COR-L47 (cell line): ENCODE measurements around the gene RBM15B.
"Not testable (repeated sequence)": the region's sequence is repeated elsewhere in the genome, so short reads cannot be mapped to it uniquely, and the experiment has no call there.

Source experiments
- DNase-seq: peaks from one replicate; lab custom pipeline; 2025; lab: John Stamatoyannopoulos, UW

RBM15B gene, protein sequence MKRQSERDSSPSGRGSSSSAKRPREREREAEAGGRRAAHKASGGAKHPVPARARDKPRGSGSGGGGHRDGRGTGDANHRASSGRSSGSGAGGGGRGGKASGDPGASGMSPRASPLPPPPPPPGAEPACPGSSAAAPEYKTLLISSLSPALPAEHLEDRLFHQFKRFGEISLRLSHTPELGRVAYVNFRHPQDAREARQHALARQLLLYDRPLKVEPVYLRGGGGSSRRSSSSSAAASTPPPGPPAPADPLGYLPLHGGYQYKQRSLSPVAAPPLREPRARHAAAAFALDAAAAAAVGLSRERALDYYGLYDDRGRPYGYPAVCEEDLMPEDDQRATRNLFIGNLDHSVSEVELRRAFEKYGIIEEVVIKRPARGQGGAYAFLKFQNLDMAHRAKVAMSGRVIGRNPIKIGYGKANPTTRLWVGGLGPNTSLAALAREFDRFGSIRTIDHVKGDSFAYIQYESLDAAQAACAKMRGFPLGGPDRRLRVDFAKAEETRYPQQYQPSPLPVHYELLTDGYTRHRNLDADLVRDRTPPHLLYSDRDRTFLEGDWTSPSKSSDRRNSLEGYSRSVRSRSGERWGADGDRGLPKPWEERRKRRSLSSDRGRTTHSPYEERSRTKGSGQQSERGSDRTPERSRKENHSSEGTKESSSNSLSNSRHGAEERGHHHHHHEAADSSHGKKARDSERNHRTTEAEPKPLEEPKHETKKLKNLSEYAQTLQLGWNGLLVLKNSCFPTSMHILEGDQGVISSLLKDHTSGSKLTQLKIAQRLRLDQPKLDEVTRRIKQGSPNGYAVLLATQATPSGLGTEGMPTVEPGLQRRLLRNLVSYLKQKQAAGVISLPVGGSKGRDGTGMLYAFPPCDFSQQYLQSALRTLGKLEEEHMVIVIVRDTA

DNA sequence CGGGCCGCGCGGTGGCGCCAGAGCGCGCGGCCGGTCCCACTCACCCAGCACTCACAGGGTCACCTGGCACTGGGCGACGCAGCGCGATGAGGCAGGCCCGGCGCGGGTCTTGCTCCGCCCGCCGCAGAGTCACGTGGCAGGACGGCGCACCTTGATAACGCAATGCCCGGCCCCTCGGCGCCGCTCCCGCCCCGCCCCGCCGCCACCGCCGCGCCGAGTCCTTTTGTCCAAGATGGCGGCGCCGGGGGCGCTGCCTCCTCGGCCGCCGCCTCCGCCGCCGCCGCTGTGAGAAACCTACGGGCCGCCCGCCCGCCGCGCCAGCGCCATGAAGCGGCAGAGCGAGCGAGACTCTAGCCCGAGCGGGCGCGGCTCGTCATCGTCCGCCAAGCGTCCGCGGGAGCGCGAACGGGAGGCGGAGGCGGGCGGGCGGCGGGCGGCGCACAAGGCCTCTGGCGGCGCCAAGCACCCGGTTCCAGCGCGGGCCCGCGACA is at the start of gene RBM15B:
Gene RBM15B, plus strand, starts transcription at position 211 of the 491 bp plus-strand sequence. Its CDS starts 115 bp downstream, at position 326.
- DNase-seq: peak; percentile 76

DNA sequence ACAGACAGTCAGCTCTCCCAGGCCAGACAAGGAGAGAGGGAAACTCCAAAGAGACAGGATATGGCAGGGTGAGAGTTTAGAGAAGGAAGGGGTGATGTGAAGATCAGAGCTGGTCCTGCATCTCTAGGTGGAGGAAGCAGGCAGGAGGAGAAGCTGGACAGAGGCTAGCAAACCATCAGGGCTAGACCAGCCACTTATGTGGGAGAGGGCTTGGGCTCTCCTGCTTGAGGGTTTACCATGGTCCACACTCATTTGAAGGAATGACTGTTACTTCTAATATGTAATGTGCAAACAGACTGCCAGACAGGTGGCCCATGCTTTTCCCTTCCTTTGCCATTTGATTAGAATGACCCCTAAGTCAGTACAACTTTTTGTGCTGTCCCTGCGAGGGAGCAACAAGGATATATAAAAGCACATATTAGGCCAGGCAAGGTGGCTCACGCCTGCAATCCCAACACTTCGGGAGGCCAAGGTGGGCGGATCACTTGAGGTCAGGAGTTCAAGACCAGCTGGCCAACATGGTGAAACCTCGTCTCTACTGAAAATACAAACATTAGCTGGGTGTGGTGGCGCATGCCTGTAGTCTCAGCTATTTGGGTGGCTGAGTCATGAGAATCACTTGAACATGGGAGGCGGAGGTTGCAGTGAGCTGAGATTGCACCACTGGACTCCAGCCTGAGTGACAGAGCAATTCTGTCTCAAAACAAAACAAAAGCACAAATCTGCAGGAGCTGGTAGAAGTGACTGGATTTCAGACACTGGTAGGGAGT is 47.0 kb upstream of the RBM15B start:
- DNase-seq: no peak

DNA sequence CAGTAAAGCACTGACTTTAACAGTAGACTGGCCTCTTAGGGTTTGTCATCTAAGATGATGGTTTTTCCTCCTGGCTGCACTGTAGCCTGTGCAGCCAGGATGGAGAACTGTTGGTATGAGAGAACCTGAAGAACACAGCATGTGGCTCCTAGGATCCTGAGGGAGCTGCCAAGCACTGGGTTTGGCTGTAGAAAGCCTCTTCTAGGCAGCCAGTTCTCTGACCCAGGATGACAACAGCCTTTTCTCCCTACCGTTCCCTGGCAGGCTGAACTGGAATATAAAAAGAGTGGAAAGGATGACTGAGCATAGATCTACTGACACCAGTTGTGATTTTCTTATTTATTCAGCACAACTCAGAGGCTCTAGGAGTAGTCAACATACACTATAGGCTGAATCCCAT is 40.3 kb upstream of the RBM15B start:
- DNase-seq: no peak

DNA sequence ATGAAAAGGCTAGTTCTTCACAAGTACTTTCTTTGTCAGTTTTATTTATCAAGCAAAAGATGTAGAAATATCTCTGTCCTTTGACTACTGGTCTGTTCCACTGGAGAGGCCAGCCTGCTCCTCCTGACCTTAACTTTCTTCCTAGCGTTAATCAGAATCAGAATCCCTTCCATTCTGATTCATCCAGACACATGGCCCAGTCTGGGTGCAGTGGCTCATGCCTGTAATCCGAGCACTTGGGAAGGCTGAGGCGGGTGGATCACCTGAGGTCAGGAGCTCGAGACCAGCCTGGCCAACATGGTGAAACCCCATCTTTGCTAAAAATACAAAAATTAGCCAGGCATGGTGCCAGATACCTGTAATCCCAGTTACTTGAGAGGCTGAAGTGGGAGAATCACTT is 38.0 kb upstream of the RBM15B start:
- DNase-seq: no peak

DNA sequence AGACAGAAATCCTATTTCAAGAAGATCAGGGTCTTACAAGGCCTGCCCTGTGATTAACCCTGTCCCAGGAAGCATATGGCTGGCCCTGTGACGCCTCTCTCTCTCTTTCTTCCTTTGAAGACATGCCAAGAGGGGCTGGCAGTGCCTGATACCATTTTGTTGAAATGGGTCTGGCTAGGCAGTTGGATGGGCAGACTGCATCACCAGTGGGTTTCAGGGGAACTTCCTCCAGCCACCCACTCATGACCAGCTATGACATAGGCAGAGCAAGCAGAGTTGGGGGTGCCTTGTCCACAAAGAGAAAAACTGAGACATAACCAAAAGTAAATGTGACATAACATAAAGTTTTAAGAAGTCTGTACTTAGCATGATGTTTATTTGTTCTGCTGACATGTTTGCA is 37.4 kb upstream of the RBM15B start:
- DNase-seq: no peak

DNA sequence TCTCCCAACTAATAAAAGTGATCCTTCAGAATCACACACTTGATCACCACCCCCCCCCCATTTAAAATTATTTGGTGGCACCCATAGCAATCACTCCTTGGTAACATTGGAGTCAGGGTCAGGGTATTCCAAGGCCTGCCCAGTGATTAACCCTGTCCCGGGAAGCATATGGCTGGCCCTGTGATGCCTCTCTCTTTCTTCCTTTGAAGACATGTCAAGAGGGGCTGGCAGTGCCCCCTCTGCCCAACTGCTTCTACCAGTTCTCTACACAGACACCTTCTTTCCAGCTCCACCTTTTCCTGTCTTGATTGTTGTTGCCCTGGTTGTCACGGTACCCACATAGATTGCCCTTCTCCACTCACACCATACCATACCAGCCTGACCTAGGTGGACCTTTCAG is 36.9 kb upstream of the RBM15B start:
- no peak for DNase-seq

DNA sequence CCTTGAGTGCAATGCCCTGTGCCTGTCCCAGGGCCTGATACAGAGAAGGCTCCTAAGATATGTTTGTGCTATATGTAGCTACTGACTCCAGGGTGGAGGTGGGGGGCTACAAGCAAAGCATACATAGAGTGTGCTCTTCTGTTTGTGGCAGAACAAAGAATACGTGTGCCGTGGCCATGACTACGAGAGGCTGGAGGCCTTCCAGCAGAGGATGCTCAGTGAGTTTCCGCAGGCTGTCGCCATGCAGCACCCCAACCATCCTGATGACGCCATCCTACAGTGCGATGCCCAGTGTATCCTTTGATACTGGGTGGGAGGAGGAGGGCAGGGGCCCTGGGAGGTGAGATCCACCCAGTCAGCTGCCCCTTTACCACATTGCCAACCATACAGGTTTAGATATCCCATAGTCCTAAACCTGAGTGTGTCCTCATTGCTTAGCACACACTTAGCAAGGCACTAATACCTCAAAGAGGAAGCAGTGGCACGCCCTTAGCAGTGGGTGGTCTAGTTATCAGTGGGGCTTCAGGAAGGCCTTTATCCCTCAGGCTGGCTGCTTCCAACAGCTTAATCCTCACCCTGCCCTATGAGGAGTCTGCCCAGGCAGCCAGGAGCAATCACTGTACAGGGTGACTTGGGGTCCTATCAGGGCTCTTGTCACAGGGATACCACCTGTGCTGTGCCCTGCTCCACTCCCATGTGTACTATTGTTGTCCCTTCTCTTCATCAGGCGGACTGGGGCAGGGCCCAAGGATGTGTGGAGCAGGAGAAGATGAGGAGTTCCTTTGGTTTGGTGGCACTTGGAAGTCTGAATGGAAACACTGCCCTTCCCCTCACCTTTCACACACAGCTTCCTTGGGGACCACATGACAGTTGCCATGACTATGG is 36.1 kb upstream of the RBM15B start:
- no peak for DNase-seq

DNA sequence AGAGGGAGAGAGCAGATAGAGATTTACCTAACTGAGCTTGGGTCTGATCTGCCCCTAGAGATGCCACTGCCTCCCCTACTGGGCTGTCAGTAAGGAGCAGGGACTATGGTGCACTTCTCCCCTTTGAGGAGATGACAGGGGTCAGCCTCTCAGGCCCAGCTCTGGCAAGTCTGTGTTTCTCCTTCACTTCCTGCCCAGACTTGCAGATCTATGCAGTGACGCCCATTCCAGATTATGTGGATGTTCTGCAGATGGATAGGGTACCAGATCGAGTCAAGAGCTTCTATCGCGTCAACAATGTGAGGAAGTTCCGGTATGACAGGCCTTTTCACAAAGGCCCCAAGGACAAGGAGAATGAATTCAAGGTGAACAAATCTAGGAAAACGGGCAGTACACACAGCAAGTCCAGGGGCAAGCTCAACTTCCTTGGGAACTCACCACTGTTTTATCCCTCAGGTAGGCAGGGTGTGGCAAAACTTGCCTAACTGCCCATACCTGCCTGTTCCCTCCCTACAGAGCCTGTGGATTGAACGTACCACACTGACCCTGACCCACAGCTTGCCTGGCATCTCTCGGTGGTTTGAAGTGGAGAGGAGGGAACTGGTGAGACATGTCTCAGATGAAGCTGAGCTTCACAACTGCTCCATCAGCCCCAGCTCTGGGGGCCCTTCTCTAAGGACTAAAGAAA is 35.0 kb upstream of the RBM15B start:
- no peak for DNase-seq

DNA sequence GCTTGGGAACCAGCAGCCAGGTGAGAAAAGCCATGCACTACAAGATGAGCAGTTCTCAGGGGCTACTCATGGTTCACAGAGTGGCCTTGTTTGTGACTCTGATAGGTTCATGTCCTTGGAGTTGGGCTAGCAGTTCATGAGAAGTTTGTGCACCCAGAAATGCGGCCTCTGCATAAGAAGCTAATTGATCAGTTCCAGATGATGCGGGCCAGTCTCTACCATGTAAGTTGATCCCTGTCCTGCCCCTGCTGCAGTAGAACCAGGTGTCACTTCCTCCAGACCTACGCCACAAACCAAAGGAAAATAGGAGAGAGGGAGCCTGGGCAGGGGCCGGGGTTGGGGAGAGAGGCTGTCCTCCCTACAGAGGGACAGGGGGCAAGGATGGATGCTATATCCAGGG is 33.2 kb upstream of the RBM15B start:
- no peak for DNase-seq

DNA sequence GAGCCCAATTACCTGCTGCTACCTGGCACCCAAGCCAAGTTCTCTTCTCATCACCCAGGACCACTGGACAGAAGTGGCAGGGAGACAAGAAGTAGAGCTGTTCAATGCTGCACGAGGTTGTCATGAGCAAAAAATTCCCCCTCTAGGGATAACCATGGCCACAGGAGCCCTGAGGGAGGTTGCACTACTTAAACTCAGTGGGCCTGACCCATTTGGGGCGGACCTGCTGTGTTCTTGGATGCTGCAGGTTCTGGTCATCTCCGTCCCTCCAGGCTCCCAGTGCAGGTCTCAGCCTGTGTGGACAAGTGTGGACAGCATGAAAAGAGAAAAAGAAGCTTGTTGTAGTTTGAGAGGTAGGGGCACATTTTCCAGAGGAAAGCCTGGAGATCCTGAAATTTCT is 32.1 kb upstream of the RBM15B start:
- DNase-seq: no peak

DNA sequence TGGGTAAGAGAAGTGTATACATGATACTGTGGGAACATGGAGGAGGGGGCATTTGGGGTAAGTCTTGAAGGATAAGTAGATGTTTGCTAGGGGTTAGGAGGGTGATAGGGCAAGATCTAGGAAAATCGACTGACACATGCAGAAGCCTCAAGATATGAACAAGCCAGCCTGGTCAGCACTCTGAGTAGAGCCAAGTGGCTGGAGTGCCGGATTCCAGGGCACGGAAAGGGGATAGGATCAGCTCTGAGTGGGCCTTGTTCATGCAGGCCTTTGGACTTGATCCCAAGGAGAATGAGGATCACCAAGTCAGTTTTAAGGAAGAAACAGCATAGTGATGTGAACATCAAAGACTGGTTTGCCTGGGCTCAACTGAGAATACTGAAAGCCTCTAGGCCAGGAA is 30.3 kb upstream of the RBM15B start:
- no peak for DNase-seq

DNA sequence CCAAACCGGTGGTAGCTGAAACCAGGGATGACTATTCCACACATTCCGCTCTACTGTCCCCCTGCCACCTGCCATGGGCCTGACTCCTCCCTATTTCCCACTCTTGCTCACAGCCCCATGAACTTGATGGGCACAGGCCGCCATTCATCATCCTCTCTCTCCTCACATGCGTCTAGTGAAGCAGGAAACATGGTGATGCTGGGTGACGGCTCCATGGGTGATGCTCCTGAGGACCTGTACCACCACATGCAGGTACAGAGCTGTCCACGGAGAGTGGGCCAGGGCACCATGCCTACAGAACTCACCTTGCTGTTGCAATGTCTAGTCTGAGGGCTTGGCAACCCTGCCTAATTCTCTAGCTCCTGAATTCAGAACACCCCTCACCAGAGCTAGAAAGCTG is 29.3 kb upstream of the RBM15B start:
- DNase-seq: no peak

DNA sequence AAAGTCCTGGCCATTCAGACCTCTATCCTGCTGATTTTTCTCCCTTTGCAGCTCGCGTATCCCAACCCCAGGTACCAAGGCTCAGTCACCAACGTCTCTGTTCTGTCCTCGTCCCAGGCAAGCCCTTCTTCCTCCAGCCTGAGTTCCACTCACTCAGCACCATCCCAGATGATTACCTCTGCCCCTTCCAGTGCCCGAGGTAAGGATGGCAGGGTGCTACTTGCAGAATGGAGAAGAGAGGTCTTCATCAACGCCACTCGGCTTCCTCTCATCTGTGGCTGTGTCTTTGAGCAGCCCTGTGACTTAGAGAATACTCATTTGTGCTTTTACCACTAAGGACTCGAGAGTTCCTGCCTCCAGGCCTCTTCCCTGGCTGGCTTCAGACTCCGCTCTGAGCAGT is 28.6 kb upstream of the RBM15B start:
- DNase-seq: no peak

DNA sequence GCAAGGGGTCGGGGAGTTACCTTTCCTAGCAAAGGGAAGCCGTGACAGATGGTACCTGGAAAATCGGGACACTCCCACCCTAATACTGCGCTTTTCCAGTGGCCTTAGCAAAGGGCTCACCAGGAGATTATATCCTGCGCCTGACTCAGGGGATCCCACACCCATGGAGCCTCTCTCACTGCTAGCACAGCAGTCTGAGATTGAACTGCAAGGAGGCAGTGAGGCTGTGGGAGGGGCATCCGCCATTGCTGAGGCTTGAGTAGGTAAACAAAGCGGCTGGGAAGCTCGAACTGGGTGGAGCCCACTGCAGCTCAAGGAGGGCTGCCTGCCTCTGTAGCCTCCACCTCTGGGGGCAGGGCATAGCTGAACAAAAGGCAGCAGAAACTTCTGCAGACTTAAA is 22.8 kb upstream of the RBM15B start:
- not testable (repeated sequence) for DNase-seq

DNA sequence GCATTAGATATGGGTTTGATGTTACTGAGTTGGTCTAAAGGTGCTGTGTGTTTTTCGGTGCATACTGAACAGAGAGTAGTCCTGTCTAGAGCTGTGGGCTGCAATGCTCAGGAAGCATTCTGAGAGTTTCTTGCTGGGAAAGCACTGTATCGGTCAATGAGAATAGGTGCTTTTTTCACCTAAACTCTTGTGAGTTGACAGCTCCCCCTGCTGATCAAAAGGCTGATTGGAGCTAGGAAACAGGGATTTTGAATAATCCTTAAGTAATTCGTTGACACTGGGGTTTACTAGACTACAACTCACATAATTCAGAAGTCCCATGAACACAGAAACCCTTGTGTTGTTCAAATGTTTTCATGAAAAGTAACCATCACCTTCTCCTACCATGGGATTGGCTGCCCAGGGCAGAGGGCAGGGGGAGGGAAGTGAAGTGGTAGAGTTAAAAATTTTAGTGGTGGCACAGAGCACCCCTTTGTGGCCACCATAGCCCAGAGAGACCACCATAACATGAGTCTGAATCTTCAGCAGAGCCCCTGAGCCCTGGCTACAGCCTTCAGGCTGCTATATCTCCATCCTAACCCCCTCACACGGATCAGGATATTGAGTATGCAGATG is 19.0 kb upstream of the RBM15B start:
- peak; percentile 18 for DNase-seq

DNA sequence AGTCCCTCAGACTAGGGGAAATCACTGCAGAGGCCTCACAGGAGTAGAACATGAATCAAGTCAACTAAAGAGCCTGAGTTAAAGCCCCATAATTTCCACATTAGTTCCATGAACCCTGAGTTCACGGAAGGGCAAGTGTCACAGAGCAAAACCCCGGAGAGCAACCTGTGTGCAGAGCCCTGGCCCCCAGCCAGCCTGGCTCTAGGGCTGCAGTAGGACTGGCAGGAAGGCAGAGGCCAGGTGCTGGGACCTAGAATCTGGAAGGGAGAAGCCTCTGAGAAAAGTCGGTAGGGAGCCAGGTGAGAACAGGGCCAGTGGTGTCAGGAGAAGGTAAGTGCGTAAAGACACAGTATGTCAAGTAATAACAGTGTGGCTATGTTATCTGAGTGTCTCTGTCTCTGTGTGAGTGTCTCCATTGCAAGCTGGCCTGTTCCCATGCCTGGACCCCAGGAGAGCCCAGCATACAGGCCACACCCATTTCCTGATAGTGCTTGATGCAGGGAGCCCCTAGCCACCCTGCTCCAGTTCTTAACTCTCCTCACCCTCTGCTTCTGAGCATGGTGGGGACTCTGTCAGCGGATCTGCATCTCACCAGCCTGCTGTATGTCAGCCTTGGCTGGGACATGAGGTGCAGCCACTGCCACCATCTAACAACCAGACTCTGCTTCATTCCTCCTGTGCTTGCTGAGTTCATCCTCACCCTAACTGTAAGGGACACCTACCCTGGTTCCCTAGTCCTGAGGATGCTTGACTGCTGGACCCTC is 17.2 kb upstream of the RBM15B start:
- no peak for DNase-seq

DNA sequence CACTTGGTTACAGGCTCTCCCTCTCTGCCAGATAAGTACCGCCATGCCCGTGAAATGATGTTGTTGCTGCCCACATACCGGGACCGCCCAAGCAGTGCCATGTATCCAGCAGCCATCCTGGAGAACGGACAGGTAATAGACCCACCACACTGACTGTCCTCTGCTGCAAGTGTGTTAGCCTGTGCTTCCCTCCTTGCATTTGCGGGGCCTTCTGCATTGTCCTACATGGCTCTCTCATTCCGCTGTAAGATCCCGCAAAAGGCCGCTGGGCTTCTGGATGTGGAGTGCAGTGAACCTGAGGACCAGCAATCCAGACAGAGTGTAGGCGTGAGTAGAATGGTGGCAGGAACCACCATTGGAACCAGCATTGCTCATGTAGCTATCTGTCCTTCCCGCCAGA is 16.6 kb upstream of the RBM15B start:
- DNase-seq: no peak

DNA sequence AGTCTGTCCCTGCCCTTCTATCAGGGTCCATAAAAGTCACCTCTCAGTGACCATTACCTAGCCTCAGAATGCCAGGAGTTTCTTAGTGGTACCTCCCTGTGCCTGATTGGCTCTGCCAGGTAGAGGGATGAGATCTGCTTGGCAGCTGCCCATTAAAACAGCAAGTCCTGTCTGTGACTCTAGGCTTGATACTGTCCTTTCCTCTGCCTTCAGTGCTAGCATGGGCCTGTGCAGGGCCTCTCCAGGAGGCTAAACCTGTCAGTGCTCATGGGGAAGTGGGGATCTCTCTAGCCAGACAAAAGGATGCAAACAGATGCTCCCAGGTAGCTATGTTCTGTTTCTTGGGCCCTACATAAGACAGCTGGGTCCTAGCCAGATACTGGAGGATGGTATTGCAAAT is 15.9 kb upstream of the RBM15B start:
- no peak for DNase-seq

DNA sequence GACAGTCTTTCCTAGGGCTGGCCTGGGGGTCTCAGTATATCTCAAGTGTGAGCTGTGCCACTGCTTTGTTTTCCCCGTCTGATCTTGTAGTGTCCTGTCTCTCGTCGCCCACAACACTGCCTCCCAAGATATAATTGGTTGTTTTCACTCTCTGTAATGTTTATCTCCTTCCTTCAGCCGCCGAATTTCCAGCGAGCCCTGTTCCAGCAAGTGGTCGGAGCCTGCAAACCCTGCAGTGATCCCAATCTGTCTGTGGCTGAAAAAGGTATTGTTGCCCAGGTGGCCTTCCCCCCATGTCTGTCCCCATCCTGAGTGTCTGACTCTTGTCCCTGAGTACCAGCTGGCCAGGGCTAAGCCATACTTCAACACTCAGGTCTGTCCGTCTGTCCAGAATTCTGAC is 15.5 kb upstream of the RBM15B start:
- no peak for DNase-seq
